ELF-1 (cell line): Measurements from ENCODE around the gene SNED1.

ENCODE experiments used
- DNase-seq: peaks from one replicate; pipeline ENCODE4 v3.0.0-alpha.2; 2016; ENCODE audit warnings: low read depth, low spot score

Gene SNED1

DNA sequence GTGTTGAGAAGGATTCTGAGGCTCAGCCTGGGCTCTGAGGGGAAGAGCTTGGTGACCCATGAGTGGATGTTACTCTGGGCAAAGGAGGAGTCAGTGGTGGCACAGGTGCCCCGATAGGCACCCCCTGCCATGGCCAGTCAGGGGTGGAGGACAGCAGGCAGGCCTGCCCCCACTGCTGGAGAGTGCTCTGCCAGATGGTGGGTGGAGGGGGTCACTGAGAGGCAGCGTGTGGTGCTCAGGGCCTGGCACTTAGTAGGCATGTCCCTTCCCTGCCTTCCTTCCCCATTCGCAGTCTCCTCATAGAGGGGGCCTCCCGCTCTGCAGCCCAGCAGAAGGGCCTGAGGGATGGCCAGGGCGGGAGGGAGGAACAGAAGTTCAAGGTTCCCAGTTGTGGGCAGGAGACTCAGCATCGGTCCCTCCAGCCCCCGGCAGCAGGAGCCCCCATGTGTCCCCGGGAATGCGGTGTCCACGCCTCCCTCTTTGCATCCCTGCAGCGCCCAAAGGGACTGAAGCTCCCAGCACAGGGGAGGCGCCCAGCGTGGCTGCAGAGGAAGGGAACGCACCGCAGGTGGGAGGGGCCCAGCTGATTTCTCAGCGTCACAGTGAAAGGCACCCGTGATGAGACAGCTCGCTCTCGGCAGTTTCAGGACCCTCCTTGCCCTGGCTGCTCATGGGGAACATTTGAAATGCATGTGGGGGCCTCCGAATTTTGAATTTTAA, 5.7 kb upstream of the SNED1 start:
- no peak for DNase-seq

DNA sequence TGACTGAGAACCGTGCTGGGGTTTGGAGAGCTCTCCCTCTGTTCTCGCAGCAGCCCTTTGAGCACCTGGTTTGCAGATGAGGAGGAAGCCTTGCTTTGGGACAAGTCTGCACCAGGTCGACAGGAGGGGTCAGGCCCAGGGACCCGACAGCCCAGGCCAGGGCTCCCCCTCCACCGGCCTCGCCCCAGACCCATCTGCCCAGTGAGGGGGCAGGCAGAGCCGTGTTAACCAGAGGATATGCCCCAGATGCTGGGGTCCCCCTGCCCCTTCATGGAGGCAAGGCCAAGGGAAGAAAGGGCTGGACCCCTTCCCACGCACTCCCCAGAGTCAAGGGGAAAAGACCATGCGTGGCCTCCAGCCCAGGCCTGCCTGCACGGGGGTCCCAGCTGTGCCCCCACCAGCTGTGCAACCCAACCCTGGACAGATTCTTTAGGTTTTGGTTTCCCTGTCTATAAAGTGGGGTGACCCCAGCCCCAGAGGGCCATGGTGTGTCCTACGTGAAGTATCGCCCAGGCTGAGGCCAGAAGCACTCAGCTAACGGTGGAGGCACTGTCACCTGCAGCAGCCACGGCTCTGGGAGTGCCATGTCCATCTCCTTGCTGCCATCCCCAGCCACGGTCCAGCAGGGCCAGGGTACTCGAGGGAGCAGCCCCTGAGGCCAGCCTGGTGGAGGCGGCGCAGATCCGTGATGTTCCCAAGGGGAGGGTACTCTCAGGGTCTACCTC, 4.8 kb upstream of the SNED1 start:
- no peak for DNase-seq

DNA sequence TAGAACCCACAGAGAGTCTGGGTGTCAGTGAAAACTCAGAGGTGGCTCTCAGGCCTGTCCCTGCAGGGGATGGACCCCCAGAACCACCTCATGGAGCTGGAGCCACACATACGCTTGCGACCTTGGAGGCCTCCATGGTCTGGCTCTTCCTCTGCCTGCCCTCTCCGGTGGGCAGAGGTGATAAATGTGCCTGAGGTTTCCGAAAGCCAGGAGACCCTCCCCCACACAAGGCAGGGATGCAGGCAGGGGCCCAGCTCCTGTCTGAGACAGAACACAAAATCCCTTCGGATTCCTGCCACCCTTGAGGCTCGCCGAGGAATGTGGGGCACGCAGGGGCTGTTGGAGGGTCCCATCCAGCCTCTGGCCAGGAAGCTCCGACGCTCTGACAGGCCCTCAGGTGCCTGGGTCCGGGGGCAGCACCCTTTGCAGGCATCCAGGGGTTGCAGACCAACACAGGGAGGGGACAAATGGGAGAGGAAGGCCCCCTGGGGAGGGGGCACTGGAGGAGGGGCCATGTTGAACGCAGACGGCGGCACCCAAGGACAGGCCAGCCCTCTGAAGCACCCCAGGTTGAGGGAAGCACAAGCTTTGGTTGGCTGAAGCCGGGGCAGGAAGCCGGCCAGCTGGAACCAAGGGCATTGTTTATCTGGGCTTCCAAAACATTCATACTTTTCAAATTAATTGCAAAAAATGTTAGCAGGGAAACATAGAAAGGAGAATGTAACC, 4.1 kb upstream of the SNED1 start:
- DNase-seq = no peak

DNA sequence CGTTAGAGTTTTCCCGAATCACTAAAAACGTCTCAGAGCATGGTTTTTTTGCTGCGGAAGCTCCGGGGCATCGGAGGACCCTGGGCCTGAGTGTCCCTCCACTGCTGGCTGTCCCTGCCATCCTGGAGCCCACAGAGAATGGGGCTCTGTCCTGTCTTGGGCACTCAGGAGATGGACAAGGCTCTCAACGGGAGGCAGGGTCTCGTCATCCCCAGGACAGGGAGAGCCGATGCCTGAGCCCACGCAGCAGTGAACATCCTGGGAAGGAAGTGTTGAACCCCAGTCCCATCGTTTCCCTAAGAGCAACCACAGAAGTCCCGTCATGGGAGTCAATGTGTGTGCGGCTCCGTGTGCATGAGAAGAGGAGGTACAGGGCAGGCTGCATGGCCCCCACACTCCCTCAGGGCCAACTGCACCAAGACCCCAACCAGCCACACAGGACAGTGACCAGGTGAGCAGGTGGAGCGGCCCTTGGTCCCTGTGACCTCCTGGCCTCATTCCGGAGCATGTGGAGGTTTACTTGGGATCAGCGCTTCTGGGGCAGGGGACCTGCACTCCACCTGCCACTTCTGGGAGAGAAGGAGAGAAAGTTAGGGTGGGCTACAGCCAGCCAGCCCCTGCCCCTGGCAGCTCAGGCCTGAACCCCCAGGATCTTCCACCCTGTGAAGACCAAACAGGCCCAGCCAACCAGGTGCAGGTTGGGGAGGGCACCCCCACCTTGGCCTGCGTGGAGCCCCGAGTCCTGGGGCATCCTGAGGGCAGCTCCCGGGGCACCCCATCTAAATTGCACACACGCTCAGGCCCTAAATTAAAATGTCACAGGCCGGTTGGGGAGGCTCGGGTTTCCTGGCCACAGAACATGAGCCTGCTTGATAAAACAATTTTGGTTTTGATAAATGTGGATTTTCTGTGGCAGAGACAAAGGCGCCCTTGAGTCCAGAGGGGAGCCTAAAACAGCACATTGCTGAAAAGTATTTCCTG, 3.1 kb upstream of the SNED1 start:
- DNase-seq = no peak

DNA sequence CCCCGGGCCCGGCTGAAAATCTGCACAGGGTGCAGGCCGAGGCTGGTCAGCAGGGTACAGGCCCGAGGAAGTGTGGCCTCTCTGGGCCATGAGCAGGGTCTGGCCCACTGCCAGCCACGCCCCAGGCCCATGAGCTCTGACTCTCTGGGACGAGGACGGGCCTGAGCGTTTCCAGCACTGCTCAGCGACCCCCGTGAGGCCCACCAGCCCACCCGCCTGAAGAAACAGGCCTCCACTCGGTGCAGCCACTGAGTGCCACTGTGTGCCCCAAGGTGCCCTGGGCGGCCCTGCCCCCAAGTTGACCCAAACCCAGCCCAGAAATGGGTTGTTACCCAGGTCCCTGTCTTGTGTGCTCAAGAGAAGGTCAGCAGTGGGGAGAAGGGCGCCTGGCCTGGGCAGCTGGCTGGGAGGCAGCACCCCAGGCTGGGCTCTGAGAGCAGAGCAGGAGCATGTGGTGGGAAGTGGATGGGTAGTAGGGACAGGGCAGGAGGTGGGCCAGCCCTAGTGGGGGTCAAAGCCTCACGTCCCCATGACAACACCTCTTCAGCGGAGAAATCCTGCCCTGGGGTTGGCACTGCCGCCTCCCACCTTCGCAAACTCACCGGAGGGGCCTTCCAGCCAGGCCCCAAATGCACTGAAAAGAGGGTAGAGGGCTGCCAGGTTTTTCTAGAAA, 2.1 kb upstream of the SNED1 start:
- no peak for DNase-seq

DNA sequence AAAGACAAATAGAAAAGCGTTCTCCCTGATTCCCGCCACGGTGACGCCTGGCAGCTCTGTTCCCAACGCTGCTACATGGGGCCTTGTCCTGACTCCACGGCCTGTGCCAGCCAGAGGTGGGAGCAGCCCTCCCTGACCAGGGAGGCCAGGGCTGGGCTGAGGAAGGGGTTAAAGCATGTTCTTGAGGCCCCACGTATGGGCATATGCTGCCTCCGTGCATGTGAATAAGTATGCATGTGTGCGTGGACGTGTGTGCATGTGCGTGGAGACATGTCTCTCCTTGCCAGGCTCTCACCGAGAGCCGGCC, 1.6 kb upstream of the SNED1 start:
- DNase-seq = no peak

DNA sequence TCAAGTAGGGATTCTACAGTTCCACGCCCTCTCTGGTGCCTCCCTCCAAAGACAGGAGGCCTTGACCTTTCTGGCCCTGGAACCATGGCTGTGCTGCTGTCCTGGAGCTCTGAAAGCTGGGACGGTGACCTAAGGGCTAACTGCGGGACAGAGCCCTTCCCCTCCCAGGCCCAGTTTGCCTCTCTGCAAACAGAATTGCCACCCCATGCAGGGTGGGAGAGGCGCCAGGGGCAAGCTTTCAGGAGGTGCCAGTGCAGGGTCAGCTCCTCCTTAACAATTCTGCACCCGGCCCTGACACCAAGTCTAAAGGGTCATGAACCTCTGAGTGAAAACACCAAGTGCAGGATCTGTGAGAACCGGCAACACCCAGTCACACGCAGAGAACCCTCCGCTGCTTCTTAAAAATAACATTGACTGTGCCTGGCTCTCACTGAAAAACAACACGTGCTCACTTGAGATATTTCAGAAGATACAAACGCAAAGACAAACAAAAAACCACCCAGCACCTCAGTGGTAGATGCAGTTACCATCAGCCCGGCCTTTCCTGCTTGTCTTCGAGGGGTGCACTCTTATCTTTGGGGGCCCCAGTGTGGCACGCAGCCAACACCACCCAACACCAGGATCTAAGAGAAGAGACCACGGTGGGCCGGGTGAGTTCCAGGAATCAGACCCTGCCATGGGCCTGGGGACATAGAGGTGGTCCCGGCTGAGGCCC, 1.1 kb upstream of the SNED1 start:
- no peak for DNase-seq

DNA sequence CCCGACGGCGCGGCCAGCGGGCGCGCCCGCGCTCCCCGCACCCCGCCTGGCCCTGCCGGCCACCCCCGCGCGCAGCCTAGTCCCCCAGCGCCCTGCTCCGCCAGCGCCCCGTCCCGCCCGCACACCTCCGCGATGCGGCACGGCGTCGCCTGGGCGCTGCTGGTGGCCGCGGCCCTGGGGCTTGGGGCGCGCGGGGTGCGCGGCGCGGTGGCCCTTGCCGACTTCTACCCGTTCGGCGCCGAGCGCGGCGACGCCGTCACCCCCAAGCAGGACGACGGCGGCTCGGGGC, 232 bp downstream of the SNED1 start:
- no peak for DNase-seq

DNA sequence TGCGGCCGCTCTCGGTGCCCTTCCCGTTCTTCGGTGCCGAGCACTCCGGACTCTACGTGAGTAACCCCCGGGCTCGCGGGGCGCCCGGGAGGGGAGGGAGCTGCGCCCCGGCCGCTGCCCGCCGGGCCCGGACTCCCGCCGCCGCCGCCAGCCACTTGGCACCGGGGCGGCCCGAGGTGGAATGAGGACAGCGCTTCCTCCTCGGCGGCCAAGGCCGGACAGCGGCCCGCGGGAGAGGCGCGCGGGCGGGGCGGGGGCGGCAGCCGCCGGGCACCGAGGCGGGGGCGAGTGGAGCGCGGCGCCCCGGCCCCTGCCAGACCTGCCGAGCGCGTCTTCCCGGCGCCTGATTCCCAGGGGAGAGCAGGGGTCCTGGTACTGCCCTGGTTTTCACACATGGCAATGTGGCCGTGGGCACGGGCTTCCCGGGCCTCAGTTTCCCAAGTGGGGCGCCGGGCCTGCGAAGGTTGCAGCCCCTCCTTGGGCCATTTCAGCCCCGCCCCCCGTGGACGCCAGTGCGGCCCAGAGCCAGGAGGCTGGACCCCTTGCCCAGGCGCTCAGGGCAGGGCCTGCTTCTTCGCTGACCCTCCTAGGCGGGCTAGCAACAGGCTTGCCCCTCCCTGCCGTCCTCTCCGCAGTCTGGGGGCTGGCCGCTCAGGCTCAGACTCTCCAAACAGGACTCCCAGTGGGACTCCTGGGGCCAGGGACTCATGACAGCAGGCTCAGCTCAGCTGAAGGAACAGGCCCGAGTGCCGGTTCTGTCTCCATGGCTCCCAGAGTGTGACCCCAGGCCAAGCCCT, 775 bp downstream of the SNED1 start:
- DNase-seq = peak; percentile 4

DNA sequence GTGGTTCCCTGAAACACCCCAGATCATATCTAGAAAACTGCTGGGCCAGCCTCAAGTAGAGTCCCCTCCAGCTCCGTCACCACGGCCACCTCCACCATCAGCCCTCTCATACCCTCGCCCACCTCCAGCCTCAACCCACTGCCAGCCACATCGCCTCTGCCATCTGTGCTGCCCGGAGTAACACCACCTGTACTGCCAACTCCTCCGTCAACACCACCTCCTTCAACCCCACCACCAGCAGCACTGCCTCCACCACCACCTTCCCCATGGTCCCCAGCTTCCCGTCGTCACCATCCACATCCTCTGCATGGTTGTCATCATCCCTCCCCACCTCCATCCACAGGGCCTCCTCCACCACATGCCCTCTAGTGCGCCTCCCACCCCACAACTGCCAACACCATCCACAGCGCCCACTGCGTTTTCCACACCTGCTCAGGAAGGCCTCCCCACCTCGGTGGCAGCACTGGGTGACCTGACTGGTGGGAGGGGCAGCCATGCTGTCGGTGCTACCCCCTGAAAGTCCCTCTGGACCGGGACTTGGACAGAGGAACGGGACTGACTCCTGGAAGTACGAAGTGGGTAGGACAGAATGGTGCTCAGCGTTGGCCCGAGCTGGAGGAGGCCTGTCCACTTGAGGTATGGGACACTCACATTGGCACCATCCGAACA, 1.6 kb downstream of the SNED1 start:
- DNase-seq = no peak

DNA sequence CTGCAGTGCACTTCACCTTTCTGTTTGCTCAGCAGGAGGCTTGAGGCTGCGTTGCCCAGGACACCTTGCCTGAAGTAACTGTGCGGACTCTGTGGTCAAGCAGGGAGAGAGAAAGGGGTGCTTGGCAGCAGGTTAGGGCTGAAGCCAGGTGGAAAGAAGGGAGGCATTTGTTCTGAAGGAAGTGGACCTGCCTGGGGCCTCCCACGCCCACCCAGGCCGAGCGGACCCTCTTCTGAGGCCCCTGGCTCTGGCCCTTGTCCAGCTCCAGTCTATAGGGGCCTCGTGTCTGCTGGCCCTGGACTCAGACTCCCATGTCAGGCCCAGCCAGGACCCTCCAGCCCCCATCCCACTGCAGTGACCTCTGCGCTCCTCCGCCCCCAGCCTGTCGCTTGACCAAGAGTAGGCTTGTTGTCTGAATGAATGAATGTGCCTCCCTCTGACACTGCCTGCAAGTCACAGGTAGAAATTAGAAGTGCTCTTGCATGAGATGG, 2.5 kb downstream of the SNED1 start:
- no peak for DNase-seq

DNA sequence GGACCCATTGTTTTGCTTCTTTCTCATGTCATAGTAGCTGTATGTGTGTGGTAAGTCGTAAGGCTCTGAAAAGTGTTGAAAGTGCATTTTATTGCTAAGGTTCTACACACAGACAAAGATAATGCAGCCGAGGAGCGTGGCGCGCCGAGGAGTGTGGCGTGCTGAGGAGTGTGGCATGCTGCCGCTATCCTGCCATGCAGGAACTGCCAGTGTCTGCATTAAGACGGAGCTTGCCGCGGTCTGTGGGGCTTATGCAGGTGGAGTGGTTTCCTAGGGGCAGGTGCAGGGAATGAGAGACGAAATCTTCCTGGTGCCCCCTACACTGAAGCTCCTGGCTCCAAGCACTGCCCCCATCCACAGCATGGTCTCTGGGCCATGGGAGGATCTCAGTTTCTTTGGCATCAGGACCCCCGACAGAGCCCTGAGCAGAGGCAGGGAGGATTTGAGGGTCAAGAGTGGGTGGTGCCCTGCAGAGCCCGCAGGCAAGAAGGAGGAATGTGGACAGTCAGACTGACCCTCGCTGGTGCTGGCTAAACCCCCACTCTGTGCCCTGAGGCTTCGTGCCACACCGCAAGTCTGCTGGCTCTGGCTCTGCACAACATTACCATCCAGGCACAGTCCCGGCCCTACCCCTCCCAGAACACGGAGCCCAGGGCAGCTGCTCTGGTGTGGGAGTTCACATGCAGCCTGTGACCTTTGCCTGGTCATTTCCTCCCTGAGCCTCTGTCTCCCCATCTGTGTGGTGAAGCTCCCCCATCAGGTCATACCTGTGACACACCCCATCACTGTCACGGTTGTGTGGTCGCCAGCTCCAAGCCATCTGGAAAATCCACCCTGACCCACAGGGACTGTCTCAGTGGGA, 3.2 kb downstream of the SNED1 start:
- DNase-seq = peak; percentile 5

DNA sequence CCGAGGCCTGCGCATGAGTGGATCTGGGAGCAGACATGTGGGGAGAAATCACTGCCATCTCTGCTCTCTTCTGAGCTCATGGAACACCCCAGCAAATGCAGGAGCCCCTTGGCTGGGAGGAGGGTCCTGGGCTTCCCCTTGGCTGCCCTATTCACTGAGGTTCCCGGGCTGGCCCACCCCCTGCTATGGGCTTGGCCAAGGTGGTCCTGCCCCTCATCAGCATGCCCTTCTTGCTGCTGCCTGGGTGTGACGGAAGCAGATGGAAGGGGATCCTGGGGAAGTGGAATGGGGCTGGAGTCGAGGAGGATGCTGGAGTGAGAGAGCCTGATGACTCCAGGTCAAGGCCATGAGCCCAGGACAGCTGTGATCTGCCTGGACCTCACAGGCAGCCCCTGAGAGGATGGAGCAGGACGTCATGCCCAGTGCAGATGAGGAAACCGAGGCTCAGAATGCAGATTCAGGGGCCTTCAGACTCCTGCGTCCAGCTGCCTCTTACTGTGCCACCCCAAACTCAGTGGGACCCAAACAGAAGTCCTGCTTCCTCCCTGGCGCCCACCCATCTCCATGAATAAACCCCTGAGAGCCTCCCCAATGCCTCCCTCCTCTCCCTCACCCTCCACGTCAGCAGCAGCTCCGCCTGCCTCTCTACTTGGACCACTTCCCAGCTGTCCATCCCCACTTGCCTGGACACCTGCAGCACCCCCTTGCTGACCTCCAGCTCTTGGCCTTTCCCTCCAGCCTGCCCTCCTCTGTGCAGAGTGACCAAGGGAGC, 4.0 kb downstream of the SNED1 start:
- DNase-seq = peak; percentile 0

DNA sequence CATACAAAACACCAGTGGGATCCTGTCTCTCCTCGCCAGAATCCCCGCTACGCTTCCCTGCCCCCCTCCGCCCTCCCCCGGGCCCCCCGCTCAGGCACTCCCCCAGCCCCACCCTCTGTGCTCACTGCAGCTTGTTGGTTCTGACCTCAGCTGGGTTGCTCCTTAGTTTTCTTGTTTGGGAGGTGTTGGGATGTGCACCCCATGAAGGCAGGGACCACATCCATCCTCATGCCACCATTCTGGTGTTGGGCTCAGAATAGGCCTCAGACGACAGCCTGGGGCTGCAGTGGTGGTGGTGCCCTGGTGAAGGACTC, 4.6 kb downstream of the SNED1 start:
- no peak for DNase-seq

DNA sequence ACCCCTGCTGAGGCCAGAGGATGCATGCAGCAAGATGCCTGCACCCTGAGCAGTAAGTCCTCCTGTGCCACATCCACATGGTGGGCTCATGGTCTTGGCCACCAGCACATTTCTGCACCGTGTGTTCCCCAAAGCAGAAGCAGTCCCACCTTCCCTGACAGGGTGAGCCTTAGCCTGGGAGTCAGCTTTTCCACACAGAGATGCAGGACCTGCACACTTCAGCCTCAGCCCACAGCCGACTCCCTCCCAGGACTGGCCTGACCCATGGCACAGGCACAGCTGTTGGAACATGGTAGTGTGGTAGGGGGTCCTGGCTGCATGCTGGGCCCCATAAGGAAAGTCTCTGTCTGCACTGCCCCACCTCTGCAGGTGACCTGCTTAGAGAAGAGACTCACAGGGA, 5.0 kb downstream of the SNED1 start:
- DNase-seq = peak; percentile 0

DNA sequence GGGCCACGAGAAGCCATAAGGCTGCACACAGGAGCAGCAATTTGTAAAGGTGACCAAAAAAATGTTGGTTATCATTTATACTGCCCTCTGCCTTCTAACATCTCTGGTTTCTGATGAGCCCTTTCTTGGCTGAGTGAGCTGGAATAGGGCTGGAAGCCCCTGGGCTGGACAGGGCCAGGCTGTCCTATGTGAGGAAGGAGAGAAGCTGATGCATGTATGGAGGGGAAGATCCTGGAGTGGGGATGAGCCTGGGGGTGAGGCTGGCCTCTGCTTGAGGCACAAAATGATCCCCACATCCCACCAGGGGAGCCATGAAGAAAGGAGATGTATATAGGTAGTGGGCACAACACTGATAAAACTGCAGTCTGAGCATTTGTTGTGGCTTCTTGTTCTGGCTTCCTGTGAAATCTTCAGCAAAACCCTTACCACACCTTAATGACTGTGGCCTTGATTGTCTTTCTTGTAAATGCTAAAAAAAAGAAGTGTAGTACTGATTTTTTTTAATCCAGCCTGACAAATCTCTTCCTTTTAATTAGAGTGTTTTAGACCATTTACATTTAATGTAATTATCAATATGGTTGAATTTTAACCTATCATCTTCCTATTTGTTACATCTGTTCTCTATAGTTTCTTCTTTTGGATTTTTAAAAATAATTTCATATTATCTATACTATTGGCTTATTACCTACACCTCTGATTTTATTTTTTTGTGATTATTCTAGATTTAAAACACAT, 5.6 kb downstream of the SNED1 start:
- peak; percentile 0 for DNase-seq

DNA sequence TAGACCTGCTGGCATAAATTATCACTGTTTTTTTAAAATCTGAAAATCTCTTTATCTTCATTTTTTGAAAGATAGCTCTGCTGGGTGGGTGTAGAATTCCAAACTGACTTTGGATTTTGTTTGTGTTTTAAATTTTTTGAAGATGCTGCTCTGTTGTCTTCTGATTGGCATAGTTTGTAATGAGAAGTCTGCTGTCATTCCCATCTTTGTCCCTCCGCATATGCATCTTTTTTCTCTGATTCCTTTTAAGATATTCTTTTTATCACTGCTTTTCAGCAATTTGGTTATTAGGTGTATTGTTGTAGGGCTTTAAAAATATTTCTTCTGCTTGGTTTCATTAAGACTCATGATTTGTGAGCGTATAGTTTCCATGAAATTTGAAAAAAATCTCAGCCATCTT, 7.2 kb downstream of the SNED1 start:
- no peak for DNase-seq
